Liver (tissue), 9 donors: ENCODE data around the gene DIS3L2. TPM values are rescaled to one million over a fixed set of nuclear protein-coding genes. Genes with fewer than 3 reads are reported as not detected.
"Not testable (repeated sequence)": the region's sequence is repeated elsewhere in the genome, so short reads cannot be mapped to it uniquely, and the experiment has no call there.

Source experiments
- DNase-seq: peaks from one replicate; pipeline ENCODE4 v3.0.0-alpha.2; 2017; ENCODE audit warnings: low spot score
- H3K27ac ChIP-seq, 2 donors: one replicate each; pipeline ENCODE4 v1.7.0; 2013; ENCODE audit warnings: inconsistent platforms in 2 of 2, low read length in 2 of 2, control low read depth in 1 of 2, low read depth in 1 of 2, mild to moderate bottlenecking in 1 of 2
- H3K27me3 ChIP-seq, 4 donors: one replicate each; pipeline versions ENCODE4 v1.6.1 to v1.7.0; 2013; ENCODE audit warnings: low read length in 3 of 4, inconsistent platforms in 1 of 4, mild to moderate bottlenecking in 1 of 4, moderate library complexity in 1 of 4; ENCODE audit not compliant: control insufficient read depth in 4 of 4, insufficient read depth in 4 of 4
- H3K36me3 ChIP-seq, 4 donors: one replicate each; pipeline versions ENCODE4 v1.6.1 to v1.7.0; 2013; ENCODE audit warnings: low read length in 3 of 4, mild to moderate bottlenecking in 3 of 4, low read depth in 1 of 4, moderate library complexity in 1 of 4; ENCODE audit not compliant: control insufficient read depth in 4 of 4, insufficient read depth in 3 of 4
- H3K4me1 ChIP-seq, 4 donors: one replicate each; pipeline versions ENCODE4 v1.6.1 to v1.7.0; 2013; ENCODE audit warnings: low read length in 3 of 4, mild to moderate bottlenecking in 3 of 4, moderate library complexity in 1 of 4; ENCODE audit not compliant: control insufficient read depth in 4 of 4, insufficient read depth in 4 of 4
- H3K4me3 ChIP-seq, 3 donors: one replicate each; pipeline versions ENCODE4 v1.6.1 to v1.7.0; 2013; ENCODE audit warnings: low read length in 3 of 3, control low read depth in 1 of 3, low read depth in 1 of 3, mild to moderate bottlenecking in 1 of 3
- H3K9ac ChIP-seq, 2 donors: one replicate each; pipeline ENCODE4 v1.7.0; 2013; ENCODE audit warnings: low read length in 2 of 2, mild to moderate bottlenecking in 2 of 2, moderate library complexity in 2 of 2, control low read depth in 1 of 2, low read depth in 1 of 2
- H3K9me3 ChIP-seq, 4 donors: one replicate each; pipeline versions ENCODE4 v1.6.1 to v1.7.0; 2013; ENCODE audit warnings: low read length in 3 of 4; ENCODE audit not compliant: control insufficient read depth in 4 of 4
- CTCF ChIP-seq: fragments of 150-350 bp; IDR thresholded peaks from 2 replicates; pipeline ENCODE4 v1.5.1; 2017; ENCODE audit warnings: improper control_type of control experiment, low read depth, low read length; ENCODE audit not compliant: missing input control
- EGR1 ChIP-seq, 2 donors: IDR thresholded peaks; 2 replicates each; pipeline ENCODE4 v1.6.1; 2016 to 2018; ENCODE audit warnings: antibody characterized with exemption in 2 of 2, low read depth in 2 of 2
- FOXA1 ChIP-seq: IDR thresholded peaks from 2 replicates; pipeline ENCODE4 v1.6.1; 2016; ENCODE audit warnings: antibody characterized with exemption
- FOXA2 ChIP-seq: IDR thresholded peaks from 2 replicates; pipeline ENCODE4 v1.6.1; 2016; ENCODE audit warnings: antibody characterized with exemption
- GABPA ChIP-seq, 2 donors: IDR thresholded peaks in 1 of 2; conservative IDR thresholded peaks in 1 of 2; 2 replicates each; pipeline ENCODE4 v1.6.1; 2016; ENCODE audit warnings: antibody characterized with exemption in 2 of 2, mild to moderate bottlenecking in 1 of 2, moderate library complexity in 1 of 2
- HNF4A ChIP-seq, 2 donors: conservative IDR thresholded peaks; 2 replicates each; pipeline ENCODE4 v1.6.1; 2016; ENCODE audit warnings: antibody characterized with exemption in 2 of 2, mild to moderate bottlenecking in 2 of 2
- HNF4G ChIP-seq: IDR thresholded peaks from 2 replicates; pipeline ENCODE4 v1.6.1; 2016; ENCODE audit warnings: antibody characterized with exemption
- JUND ChIP-seq, 2 donors: IDR thresholded peaks; 2 replicates each; pipeline ENCODE4 v1.6.1; 2016; ENCODE audit warnings: antibody characterized with exemption in 2 of 2
- NR2F2 ChIP-seq: IDR thresholded peaks from 2 replicates; pipeline ENCODE4 v1.6.1; 2016; ENCODE audit warnings: antibody characterized with exemption
- RAD21 ChIP-seq, 2 donors: IDR thresholded peaks; 2 replicates each; pipeline ENCODE4 v1.6.1; 2016; ENCODE audit warnings: antibody characterized with exemption in 2 of 2, mild to moderate bottlenecking in 2 of 2
- RXRA ChIP-seq, 2 donors: IDR thresholded peaks; 2 replicates each; pipeline ENCODE4 v1.6.1; 2017 to 2018; ENCODE audit warnings: antibody characterized with exemption in 2 of 2, mild to moderate bottlenecking in 1 of 2
- SP1 ChIP-seq: IDR thresholded peaks from 2 replicates; pipeline ENCODE4 v1.6.1; 2018; ENCODE audit warnings: antibody characterized with exemption, mild to moderate bottlenecking
- TAF1 ChIP-seq: conservative IDR thresholded peaks from 2 replicates; pipeline ENCODE4 v1.6.1; 2016; ENCODE audit warnings: antibody characterized with exemption, mild to moderate bottlenecking
- YY1 ChIP-seq: IDR thresholded peaks from 2 replicates; pipeline ENCODE4 v1.6.1; 2016; ENCODE audit warnings: antibody characterized with exemption, mild to moderate bottlenecking
- WGBS: extraction: QIAGEN DNeasy Blood & Tissue Kit; methylation state at CpG from one replicate; pipeline ENCODE4 v1.1.7; 2013; 5-methylcytosine and 5-hydroxymethylcytosine counted together
- polyA plus RNA-seq, 2 donors: library from polyadenylated mRNA; stranded (reverse) in 1 of 2; unstranded in 1 of 2; fragments of 200-250 nt in 1 of 2; fragments of >200 nt in 1 of 2; fragmentation: Nextera tagmentation in 1 of 2; extraction: Ambion mirVana in 1 of 2; gene quantifications; one replicate each; pipeline versions ENCODE4 v1.2.1 to v1.2.3, GENCODE V29; 2013 to 2015
- total RNA-seq, 2 donors: library from RNA; depleted of rRNA; stranded (reverse); fragments of >200 nt; gene quantifications; one replicate each; pipeline ENCODE4 v1.2.3, GENCODE V29; 2014
- TF ChIP-seq, protein P1 (sequence below): IDR thresholded peaks from 2 replicates; pipeline ENCODE4 v1.6.1; 2016; ENCODE audit warnings: antibody characterized with exemption
- TF ChIP-seq, protein P2 (sequence below): IDR thresholded peaks from 2 replicates; pipeline ENCODE4 v1.6.1; 2016; ENCODE audit warnings: antibody characterized with exemption
- TF ChIP-seq, protein P3 (sequence below): IDR thresholded peaks from 2 replicates; pipeline ENCODE4 v1.6.1; 2016; ENCODE audit warnings: antibody characterized with exemption
- donor health status: healthy.
- donor health status: healthy.
- donor health status: healthy.
- donor health status: healthy.
- donor health status: healthy.

The DIS3L2 gene
- total and polyA plus RNA-seq, 4 donors = 5.7 to 21.5 (median 8.8) TPM

- no peaks in the 10 kb centered on the region for H3K36me3 ChIP-seq
- TF ChIP-seq HNF4A (conservative IDR thresholded peaks at IDR 0.05) (peak in 1 of 2 donors; percentile 16), CTCF (no peak)
- H3K27me3 ChIP-seq = no peaks in the 10 kb centered on the region
- no peak overlapping the region for H3K27ac ChIP-seq
- no peak overlapping the region for H3K9ac ChIP-seq
- no peak for DNase-seq
- 83% methylated on average over 15 of the region's 15 CpGs for WGBS
- H3K9me3 ChIP-seq = no peaks in the 10 kb centered on the region
- H3K4me3 ChIP-seq = no peak overlapping the region
- H3K4me1 ChIP-seq = peaks cover 0 to 2% (median 0%) of the 10 kb centered on the region in 4 donors
These were observed 407.8 kb downstream of the DIS3L2 start for GRCh38 chr2:232369126-232369951.

- H3K27ac ChIP-seq, DNase-seq, H3K4me1 ChIP-seq, H3K9me3 ChIP-seq, H3K4me3 ChIP-seq, H3K9ac ChIP-seq, H3K27me3 ChIP-seq, H3K36me3 ChIP-seq: not testable (repeated sequence)
- 50% methylated on average over 10 of the region's 12 CpGs for WGBS
These were observed 408.5 kb downstream of the DIS3L2 start for GRCh38 chr2:232370007-232370406.

GRCh38 chr2:232372231-232373208 lies 411.0 kb downstream of the DIS3L2 start:
- no peak overlapping the region for H3K27ac ChIP-seq
- no peaks in the 10 kb centered on the region for H3K9me3 ChIP-seq
- no peak for DNase-seq
- no peaks in the 10 kb centered on the region for H3K27me3 ChIP-seq
- no peak overlapping the region for H3K4me3 ChIP-seq
- H3K9ac ChIP-seq = no peak overlapping the region
- H3K36me3 ChIP-seq = no peaks in the 10 kb centered on the region
- 93% methylated on average over 18 of the region's 18 CpGs for WGBS
- no peaks in the 10 kb centered on the region for H3K4me1 ChIP-seq
- TF ChIP-seq SP1 (no peak), YY1 (no peak), EGR1 (IDR thresholded peaks at IDR 0.05; ENCODE audit: low read depth in 2 of 2) (no peak), FOXA1 (no peak), JUND (IDR thresholded peaks at IDR 0.05) (no peak), GABPA (IDR thresholded peaks at IDR 0.05 in 1 of 2, conservative IDR thresholded peaks at IDR 0.05 in 1 of 2) (no peak), HNF4G (no peak), RAD21 (IDR thresholded peaks at IDR 0.05) (no peak), NR2F2 (no peak), FOXA2 (no peak), RXRA (IDR thresholded peaks at IDR 0.05) (no peak), CTCF (no peak), HNF4A (conservative IDR thresholded peaks at IDR 0.05) (no peak), TAF1 (no peak)
- TF ChIP-seq, protein P1, sequence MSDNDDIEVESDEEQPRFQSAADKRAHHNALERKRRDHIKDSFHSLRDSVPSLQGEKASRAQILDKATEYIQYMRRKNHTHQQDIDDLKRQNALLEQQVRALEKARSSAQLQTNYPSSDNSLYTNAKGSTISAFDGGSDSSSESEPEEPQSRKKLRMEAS = no peak
- TF ChIP-seq, protein P2, sequence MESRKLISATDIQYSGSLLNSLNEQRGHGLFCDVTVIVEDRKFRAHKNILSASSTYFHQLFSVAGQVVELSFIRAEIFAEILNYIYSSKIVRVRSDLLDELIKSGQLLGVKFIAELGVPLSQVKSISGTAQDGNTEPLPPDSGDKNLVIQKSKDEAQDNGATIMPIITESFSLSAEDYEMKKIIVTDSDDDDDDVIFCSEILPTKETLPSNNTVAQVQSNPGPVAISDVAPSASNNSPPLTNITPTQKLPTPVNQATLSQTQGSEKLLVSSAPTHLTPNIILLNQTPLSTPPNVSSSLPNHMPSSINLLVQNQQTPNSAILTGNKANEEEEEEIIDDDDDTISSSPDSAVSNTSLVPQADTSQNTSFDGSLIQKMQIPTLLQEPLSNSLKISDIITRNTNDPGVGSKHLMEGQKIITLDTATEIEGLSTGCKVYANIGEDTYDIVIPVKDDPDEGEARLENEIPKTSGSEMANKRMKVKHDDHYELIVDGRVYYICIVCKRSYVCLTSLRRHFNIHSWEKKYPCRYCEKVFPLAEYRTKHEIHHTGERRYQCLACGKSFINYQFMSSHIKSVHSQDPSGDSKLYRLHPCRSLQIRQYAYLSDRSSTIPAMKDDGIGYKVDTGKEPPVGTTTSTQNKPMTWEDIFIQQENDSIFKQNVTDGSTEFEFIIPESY = no peak
- TF ChIP-seq, protein P3, sequence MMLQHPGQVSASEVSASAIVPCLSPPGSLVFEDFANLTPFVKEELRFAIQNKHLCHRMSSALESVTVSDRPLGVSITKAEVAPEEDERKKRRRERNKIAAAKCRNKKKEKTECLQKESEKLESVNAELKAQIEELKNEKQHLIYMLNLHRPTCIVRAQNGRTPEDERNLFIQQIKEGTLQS = no peak
